Measurements from ENCODE around the gene POLRMT.
"Not testable (repeated sequence)": the region's sequence is repeated elsewhere in the genome, so short reads cannot be mapped to it uniquely, and the experiment has no call there.

The POLRMT gene

GRCh38 chr19:622666-623065, 10.7 kb downstream of the POLRMT start:
- Histone ChIP-seq H2AFZ (no peak overlapping the region), H3K27ac (no peak overlapping the region), H3K4me1 (no peaks in the 10 kb centered on the region), H3K27me3 (ENCODE audit: control insufficient read depth, insufficient read depth, low read length) (no peaks in the 10 kb centered on the region), H3K4me3 (ENCODE audit: low read depth, low read length) (no peak overlapping the region), H3K36me3 (ENCODE audit: control insufficient read depth, insufficient read depth, low read length) (no peaks in the 10 kb centered on the region), H3K9ac (no peak overlapping the region), H3K9me3 (ENCODE audit: control insufficient read depth, low read length) (no peaks in the 10 kb centered on the region), H3K79me2 (no peaks in the 10 kb centered on the region), H3K4me2 (ENCODE audit: low read length) (no peak overlapping the region)
- TF ChIP-seq, protein P1, sequence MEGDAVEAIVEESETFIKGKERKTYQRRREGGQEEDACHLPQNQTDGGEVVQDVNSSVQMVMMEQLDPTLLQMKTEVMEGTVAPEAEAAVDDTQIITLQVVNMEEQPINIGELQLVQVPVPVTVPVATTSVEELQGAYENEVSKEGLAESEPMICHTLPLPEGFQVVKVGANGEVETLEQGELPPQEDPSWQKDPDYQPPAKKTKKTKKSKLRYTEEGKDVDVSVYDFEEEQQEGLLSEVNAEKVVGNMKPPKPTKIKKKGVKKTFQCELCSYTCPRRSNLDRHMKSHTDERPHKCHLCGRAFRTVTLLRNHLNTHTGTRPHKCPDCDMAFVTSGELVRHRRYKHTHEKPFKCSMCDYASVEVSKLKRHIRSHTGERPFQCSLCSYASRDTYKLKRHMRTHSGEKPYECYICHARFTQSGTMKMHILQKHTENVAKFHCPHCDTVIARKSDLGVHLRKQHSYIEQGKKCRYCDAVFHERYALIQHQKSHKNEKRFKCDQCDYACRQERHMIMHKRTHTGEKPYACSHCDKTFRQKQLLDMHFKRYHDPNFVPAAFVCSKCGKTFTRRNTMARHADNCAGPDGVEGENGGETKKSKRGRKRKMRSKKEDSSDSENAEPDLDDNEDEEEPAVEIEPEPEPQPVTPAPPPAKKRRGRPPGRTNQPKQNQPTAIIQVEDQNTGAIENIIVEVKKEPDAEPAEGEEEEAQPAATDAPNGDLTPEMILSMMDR (IDR thresholded peaks at IDR 0.05), result no peak

- no peak overlapping the region for H3K4me3 ChIP-seq (ENCODE audit: low read depth, low read length)
- no peak overlapping the region for H3K4me2 ChIP-seq (ENCODE audit: low read length)
- no peak overlapping the region for H3K9ac ChIP-seq
- no peak overlapping the region for H2AFZ ChIP-seq
- H3K79me2 ChIP-seq, result no peaks in the 10 kb centered on the region
- H3K27me3 ChIP-seq (ENCODE audit: control insufficient read depth, insufficient read depth, low read length), result no peaks in the 10 kb centered on the region
- no peak overlapping the region for H3K27ac ChIP-seq
- no peaks in the 10 kb centered on the region for H3K4me1 ChIP-seq
- H3K36me3 ChIP-seq (ENCODE audit: control insufficient read depth, insufficient read depth, low read length), result no peaks in the 10 kb centered on the region
- H3K9me3 ChIP-seq (ENCODE audit: control insufficient read depth, low read length), result no peaks in the 10 kb centered on the region
- TF ChIP-seq, protein P1 (IDR thresholded peaks at IDR 0.05), result no peak
Observed at GRCh38 chr19:621819-622218, 11.5 kb downstream of the POLRMT start.

DNA sequence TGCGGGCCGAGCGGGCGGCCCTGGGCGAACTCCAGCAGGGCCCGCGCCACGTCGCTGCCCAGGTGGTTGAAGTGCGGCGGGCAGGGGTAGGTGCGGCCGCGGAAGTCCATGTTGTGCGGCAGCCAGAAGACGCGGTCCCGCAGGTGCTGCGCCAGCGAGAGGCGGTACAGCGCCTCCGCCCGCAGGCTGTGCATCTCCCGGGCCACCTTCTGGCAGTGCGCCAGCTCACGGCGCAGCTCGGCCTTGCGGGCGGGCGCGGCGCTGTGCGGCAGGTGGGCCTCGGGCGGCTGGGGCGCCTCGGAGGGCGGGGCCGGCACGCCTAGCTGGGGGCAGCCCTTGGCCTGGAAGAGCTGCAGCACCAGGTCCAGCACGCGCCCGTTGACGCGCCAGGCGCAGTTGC, 12.1 kb downstream of the POLRMT start:
- not testable (repeated sequence) for H3K79me2 ChIP-seq; H3K4me3 ChIP-seq (ENCODE audit: low read depth, low read length); H3K9me3 ChIP-seq (ENCODE audit: control insufficient read depth, low read length); H3K9ac ChIP-seq; H3K4me1 ChIP-seq; H3K27ac ChIP-seq; H3K27me3 ChIP-seq (ENCODE audit: control insufficient read depth, insufficient read depth, low read length); H3K36me3 ChIP-seq (ENCODE audit: control insufficient read depth, insufficient read depth, low read length); H3K4me2 ChIP-seq (ENCODE audit: low read length); H2AFZ ChIP-seq

DNA sequence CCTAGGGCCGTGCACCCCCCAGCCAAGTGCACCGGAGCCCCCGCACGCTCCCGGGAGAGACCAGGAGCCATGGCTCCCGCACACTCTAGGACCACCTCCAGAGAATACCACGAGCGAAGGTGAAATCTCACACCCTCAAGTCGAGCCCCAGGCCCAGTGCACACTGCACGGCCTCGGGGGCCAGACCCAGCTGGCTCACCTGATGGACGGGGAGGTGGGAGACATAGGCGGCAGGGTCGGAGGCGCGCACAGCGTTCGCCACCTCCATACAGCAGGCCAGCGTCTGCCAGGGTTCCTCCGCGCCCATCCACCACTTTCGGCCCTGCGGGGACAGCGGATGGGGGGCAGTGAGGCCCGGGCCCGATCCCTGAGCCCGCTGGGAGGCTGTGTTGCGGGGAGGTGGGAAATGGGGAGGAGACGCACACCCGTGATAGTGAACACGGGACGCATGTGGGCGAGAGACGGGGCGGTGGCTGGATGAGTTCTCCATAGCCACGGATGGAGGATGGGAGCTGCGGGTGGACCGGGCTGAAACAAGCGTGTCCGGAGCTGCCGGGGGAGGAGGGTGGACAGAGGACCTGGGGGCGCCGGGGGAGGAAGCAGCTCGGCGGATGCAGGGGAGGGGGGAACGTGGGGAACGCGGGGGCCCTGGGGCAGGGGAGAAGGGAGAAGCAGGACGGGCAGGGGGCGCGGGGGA, 13.0 kb downstream of the POLRMT start:
- H3K36me3 ChIP-seq (ENCODE audit: control insufficient read depth, insufficient read depth, low read length), result no peaks in the 10 kb centered on the region
- no peak overlapping the region for H3K4me3 ChIP-seq (ENCODE audit: low read depth, low read length)
- no peaks in the 10 kb centered on the region for H3K4me1 ChIP-seq
- H3K27ac ChIP-seq, result no peak overlapping the region
- no peak overlapping the region for H2AFZ ChIP-seq
- H3K27me3 ChIP-seq (ENCODE audit: control insufficient read depth, insufficient read depth, low read length), result no peaks in the 10 kb centered on the region
- H3K4me2 ChIP-seq (ENCODE audit: low read length), result no peak overlapping the region
- no peaks in the 10 kb centered on the region for H3K79me2 ChIP-seq
- H3K9me3 ChIP-seq (ENCODE audit: control insufficient read depth, low read length), result no peaks in the 10 kb centered on the region
- TF ChIP-seq, protein P1 (IDR thresholded peaks at IDR 0.05), result no peak
- no peak overlapping the region for H3K9ac ChIP-seq

GRCh38 chr19:619286-620002, 13.9 kb downstream of the POLRMT start:
- Histone ChIP-seq H3K36me3 (ENCODE audit: control insufficient read depth, insufficient read depth, low read length) (no peaks in the 10 kb centered on the region), H3K4me2 (ENCODE audit: low read length) (no peak overlapping the region), H3K27ac (no peak overlapping the region), H3K79me2 (no peaks in the 10 kb centered on the region), H2AFZ (no peak overlapping the region), H3K27me3 (ENCODE audit: control insufficient read depth, insufficient read depth, low read length) (no peaks in the 10 kb centered on the region), H3K9me3 (ENCODE audit: control insufficient read depth, low read length) (no peaks in the 10 kb centered on the region), H3K4me1 (no peaks in the 10 kb centered on the region), H3K4me3 (ENCODE audit: low read depth, low read length) (no peak overlapping the region), H3K9ac (no peak overlapping the region)
- TF ChIP-seq, protein P1 (IDR thresholded peaks at IDR 0.05), result no peak
